Measurements from ENCODE around the gene PWP1.
"Not testable (repeated sequence)": the region's sequence is repeated elsewhere in the genome, so short reads cannot be mapped to it uniquely, and the experiment has no call there.

Gene PWP1

DNA sequence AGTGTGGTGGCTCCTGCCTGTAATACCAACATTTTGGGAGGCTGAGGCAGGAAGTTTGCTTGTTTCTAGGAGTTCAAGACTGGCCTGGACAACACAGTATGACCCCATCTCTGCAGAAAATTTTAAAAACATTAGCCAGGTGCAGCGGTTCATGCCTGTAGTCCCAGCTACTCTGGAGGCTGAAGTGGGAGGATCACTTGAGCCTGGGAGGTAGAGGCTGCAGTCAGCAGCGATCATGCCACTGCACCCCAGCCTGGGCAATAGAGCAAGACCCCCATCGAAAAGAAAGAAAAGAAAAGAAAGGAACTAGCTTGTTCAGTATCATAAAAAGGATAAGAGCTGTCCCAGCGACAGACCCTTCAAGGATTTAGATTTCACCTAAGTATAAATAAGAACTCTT, 18.1 kb upstream of the PWP1 start:
- DNase-seq (ENCODE audit: low read depth in 2 of 3, low spot score in 2 of 3) = no peak

DNA sequence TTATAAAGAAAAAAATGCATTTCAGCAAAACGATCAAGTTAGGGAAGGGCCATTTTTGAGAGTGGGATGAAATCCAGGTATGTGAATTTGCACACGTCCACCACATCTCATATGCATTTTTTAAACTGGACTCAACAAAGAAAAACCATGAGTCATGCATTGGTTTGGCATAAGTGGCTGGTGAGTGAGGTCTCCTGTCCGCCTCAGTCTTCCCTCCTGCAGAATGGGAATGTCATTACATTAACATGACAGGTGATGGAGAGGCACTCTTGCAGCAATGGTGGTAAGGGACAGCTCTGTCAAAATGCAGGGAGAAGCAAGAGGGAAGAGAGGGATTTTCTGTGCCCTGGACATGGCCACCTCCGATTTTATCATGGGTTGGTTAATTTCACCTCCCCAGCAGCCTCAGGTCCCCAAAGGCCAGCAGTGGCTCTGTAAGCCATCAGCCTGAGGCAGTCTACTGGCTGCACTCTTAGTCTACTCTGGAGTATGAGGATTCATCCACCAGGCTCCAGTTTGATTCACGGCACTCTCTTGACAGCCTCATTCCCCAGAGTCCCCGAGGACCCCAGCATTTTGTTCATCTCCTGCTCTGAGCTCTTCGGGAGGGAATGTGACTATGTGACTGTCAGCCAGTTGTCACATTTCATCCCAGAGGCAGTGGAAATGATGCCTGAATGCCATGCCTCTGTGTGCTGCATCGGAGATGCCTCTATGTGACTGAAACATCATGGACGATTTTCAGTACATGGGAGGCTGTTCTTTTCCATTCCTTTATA, 17.1 kb upstream of the PWP1 start:
- no peak for DNase-seq (ENCODE audit: low read depth in 2 of 3, low spot score in 2 of 3)

DNA sequence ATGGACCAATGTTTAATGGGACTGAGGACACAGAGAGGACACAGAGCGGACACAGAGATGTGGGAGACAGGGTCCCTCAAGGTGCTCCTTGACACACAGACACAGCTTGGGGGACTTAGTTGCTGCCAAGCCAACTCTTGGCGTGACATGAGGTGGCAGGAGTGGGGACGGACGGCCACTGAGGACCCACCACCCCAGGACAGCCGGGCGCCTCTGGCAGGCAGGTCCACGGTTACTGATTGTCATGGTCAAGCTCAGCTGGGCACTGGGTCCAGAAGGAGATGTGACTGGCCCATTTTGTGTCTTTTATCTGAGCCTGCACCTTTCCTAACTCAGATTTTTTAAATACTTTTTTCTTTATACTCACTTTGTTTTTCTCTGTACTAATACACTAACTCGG, 15.7 kb upstream of the PWP1 start:
- no peak for DNase-seq (ENCODE audit: low read depth in 2 of 3, low spot score in 2 of 3)

DNA sequence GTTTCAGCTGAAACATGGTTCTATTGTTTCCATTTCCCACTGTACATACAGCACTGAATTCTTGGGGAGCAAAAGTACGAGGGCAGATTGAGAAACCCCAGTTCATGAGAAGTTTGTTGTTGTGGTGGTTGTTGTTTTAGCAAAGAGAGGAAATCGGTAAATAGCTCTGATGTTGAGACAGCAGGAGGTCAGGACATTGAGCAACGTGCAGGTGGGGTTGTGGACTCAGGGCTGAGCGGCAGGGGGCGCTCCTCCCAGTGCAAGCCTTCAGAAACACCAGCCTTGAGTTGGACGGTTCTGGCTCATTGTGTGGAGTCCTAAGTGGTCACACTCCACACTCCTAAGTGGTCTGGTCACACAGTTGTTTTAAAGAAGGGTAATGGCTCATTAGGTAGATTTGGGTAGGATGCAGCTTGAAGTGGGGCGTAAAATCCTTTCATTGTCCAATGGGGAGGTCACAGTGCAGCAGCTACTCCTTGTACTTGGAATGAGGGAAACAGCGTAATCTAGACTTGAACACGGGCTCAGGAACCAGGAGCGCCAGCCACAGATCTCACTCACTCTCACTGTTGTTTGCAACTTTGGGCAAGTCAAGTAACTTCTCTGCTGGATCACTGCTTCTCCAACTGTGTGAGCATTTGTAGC, 14.5 kb upstream of the PWP1 start:
- DNase-seq (ENCODE audit: low read depth in 2 of 3, low spot score in 2 of 3) = no peak

DNA sequence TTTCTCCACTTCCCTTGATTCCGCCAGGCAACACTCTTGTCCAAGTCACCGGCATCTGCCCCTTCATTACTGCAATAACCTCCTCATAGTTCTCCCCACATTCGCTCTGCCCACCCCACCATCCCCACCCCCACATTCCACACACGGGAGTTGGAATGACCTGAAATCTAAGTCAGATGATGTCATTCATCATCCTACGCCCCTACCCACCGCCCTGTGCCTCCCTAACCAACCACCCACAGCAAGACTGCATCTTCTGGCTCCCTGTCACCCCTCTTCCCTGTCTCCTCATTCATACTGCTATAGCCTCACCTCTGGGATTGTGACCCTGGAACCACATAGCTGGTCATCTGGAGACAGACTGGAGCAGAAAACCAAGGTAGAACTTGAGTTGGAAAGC, 7.9 kb upstream of the PWP1 start:
- no peak for DNase-seq (ENCODE audit: low read depth in 2 of 3, low spot score in 2 of 3)

DNA sequence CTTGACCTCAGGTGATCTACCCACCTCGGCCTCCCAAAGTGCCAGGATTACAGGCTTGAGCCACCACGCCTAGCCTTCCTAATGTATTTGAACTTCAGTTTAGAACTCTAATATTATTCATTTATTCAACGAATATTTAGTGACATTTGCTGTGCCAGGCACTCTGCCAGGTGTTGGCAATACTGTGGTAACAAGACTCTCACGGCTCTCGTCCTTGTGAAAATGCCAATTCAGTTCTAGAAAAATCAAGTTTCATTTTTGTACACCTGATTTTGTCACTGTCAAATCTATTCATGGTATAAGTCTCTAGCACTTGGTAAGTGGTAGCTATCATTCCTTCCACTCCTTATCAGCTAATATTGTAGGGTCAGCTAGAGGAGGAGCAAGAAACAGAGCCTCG, 6.3 kb upstream of the PWP1 start:
- no peak for DNase-seq (ENCODE audit: low read depth in 2 of 3, low spot score in 2 of 3)

DNA sequence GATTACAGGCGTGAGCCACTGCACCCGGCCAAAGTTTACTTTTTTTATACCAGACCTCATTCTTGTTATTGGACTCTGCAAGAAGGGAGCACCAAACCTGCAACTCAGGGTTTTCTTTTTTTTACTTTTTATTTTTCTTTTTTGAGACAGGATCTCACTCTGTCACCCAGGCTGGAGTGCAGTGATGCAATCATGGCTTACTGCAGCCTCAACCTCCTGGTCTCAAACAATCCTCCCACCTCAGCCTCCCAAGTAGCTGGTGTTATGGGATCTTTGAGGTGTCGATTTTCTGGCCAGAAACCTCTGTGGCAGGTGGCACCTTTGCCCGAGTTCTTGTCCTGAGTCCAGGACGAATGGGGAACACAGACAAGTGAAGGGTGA, 4.2 kb upstream of the PWP1 start:
- no peak for DNase-seq (ENCODE audit: low read depth in 2 of 3, low spot score in 2 of 3)

DNA sequence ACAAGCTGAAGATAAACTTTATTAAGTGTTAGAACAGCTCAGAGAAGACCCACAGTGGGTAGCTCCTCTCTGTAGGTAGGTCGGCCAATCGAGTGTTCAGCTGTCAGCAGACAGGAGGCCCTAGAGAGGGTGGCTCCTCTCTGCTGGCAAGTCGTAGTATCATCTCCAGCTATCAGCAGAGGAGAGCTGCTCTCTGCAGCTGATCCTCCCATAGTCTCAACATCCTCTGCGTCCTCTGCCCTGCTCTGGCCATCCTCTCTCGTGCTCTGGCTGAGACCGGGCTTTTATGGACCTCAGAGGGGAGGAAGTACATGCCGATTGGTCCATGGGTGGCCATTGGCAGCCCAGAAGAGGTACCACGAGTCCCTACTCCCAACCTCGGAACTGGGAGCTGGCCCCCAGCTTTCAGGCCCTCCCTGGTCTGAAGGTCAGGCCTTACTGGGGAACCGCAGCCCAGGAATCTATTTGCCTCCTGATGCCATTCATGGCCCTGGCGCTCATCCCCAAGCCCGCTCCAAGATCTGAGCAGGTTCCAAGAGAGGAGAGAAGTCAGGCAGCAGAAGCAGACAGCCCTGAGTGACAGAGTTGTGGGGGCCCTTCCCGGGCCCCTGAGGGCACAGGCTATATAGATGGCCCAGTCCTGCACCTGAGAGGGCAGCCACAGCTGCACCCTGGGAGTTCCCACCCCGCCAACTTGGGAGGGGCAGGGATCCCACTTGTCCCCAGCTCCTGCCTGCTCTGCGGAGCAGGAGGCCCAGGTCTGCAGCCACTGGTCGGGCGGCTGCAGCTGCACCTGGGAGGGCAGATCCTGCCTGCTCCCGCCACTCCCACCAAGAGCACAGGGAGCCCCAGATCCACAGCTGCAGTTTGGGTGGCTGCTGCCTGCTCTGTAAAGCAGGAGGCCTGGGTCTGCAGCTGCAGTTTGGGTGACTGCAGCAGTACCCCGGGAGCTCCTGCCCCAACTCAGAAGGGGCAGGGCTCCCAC, 3.5 kb upstream of the PWP1 start:
- no peak for DNase-seq (ENCODE audit: low read depth in 2 of 3, low spot score in 2 of 3)

DNA sequence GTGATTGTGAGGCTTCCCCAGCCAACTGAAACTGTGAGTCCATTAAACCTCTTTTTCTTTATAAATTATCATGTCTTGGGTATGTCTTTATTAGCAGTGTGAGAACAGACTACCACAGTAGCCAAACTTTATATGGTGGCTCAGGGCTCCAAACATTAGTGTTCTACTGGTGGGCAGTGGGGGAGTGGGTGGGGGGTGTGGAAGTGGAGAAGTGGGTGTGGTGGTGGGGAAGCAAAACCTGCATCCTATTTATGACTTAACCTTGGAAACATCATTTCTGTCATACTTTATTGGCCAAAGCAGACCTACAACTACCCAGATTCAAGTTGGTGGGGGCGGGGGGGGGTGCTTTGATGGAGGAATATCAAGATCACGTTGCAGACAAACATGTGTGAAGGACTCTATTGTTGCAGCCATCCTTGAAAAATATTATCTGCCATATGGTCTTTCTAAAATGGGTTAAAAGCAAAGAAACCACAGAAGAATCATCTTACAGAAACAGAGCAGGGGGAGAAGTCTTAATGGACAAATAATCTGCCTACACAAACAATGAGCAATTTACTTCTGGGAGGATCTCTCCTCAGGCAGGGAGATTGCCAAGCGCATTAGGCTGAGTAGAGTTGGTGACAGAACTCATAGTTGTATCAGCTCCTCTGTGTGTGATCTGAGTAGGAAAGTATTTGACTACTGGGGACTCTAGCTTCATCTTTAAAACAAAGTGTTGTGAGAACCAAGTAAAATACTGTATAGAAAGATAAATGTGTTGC, 1.4 kb upstream of the PWP1 start:
- no peak for DNase-seq (ENCODE audit: low read depth in 2 of 3, low spot score in 2 of 3)

DNA sequence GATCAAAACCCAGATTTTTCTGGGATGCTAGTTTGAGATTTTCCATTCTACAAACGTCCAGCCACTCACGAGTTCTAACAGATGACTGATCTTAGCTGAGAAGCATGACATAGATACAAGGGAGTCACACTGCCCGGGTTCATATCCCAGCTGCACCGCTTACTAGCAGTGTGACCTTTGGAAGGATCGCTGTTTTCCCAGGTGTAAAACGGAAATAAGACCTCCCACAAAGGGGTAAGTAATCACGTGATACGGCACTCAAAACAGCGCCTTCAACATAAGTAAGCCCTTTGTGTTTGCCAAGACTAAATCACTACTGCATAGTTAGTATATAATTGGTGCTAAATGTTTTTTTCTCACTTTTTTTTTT, 624 bp upstream of the PWP1 start:
- DNase-seq (ENCODE audit: low read depth in 2 of 3, low spot score in 2 of 3) = no peak

DNA sequence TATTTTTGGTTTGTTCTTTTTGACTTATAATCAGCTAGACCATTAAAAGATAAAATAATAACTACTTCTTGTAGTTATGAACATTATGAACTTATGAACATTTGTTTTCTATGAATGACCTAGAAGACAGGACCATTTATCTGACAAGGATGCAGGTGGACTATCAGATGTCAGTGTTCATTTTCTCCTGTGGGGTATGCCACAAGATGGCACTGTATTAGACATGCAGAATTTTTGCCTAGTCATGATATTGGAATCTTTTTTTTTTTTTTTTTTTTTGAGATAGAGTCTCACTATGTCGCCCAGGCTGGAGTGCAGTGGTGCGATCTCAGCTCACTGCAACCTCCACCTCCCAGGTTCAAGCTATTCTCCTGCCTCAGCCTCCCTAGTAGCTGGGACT, 10.2 kb downstream of the PWP1 start:
- DNase-seq (ENCODE audit: low read depth in 2 of 3, low spot score in 2 of 3) = not testable (repeated sequence)

DNA sequence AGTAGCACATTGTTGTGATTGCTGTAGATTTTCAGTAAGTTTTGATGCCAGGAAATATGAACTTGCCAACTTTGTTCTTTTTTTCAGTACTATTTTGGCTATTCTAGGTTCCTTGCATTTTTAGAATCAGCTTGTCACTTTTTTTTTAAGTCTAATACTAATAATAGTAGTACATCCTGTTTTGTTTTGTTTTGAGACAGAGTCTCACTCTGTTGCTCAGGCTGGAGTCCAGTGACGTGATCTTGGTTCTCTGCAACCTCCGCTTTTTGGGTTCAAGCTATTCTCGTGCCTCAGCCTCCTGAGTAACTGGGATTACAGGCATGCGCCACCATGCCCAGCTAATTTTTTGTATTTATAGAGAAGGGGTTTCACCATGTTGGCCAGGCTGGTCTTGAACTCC, 16.5 kb downstream of the PWP1 start:
- DNase-seq (ENCODE audit: low read depth in 2 of 3, low spot score in 2 of 3) = no peak

DNA sequence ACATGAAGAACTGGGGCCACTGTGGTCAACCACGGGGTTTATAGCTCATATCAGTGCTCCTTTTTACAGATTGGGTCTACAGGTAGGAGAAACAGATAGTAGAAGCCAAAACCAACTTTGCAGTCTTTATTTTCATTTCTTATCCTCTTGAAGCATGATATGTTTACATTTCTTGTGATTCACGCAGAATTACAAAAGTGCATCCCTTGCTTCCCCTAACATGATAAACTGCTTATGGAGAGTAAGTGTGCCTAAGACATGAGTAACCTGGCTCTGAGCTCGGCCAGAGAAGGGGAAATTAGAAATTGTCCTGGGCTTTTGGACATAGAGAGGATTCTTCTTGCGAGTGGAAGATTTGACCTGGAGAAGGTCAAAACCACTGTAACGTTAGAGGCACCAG, 18.4 kb downstream of the PWP1 start:
- no peak for DNase-seq (ENCODE audit: low read depth in 2 of 3, low spot score in 2 of 3)

DNA sequence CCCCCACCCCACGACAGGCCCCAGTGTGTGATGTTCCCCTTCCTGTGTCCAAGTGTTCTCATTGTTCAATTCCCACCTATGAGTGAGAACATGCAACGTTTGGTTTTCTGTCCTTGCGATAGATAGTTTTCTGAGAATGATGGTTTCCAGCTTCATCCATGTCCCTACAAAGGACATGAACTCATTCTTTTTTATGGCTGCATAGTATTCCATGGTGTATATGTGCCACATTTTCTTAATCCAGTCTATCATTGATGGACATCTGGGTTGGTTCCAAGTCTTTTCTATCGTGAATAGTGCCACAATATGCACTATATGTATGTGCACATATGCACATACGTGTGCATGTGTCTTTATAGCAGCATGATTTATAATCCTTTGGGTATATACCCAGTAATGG, 19.9 kb downstream of the PWP1 start:
- not testable (repeated sequence) for DNase-seq (ENCODE audit: low read depth in 2 of 3, low spot score in 2 of 3)

DNA sequence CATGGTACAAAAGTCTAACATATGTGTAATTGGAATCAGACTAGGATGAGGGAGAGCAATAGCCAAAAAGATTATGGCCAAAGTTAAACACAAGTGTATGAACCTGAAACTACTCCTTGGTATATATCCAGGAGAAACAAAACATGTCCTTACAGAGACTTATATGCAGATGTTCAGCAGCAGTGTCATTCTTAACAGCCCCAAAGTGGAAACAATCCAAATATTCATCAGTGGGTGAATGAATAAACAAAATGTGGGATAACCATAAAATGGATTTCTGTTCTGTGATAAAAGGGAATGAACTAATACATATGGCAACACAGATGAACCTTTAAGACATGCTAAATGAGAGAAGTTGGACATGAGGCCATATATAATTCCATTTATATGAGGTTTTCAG, 30.2 kb downstream of the PWP1 start:
- DNase-seq (ENCODE audit: low read depth in 2 of 3, low spot score in 2 of 3) = no peak

DNA sequence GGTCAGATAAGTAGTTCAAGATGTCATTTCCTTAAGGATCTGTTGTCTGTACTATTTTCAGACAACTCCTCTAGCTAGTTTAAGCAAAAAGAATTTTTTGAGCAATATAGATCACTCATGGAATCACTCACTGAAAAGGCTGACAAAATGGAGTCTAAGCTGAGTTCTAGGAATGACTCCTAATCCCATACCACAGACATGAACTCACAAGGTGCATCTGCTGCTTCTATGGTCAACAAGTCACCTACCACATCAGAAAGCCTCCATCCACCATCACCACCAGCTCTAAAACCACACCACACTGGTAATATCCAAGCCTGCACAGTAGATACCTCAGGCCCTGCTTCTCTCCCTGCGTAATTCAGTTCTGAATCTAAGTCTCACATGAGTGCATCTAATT, 33.0 kb downstream of the PWP1 start:
- no peak for DNase-seq (ENCODE audit: low read depth in 2 of 3, low spot score in 2 of 3)

DNA sequence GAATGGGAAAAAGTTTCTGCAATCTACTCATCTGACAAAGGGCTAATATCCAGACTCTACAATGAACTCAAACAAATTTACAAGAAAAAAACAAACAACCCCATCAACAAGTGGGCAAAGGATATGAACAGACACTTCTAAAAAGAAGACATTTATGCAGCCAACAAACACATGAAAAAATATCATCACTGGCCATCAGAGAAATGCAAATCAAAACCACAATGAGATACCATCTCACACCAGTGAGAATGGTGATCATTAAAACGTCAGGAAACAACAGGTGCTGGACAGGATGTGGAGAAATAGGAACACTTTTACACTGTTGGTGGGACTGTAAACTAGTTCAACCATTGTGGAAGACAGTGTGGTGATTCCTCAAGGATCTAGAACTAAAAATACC, 41.7 kb downstream of the PWP1 start:
- DNase-seq (ENCODE audit: low read depth in 2 of 3, low spot score in 2 of 3) = not testable (repeated sequence)

DNA sequence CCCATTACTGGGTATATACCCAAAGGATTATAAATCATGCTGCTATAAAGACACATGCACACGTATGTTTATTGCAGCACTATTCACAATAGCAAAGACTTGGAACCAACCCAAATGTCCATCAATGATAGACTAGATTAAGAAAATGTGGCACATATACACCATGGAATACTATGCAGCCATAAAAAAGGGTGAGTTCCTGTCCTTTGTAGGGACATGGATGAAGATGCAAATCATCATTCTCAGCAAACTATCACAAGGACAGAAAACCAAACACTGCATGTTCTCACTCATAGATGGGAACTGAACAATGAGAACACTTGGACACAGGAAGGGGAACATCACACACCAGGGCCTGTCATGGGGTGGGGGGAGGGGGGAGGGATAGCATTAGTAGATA, 42.1 kb downstream of the PWP1 start:
- not testable (repeated sequence) for DNase-seq (ENCODE audit: low read depth in 2 of 3, low spot score in 2 of 3)

DNA sequence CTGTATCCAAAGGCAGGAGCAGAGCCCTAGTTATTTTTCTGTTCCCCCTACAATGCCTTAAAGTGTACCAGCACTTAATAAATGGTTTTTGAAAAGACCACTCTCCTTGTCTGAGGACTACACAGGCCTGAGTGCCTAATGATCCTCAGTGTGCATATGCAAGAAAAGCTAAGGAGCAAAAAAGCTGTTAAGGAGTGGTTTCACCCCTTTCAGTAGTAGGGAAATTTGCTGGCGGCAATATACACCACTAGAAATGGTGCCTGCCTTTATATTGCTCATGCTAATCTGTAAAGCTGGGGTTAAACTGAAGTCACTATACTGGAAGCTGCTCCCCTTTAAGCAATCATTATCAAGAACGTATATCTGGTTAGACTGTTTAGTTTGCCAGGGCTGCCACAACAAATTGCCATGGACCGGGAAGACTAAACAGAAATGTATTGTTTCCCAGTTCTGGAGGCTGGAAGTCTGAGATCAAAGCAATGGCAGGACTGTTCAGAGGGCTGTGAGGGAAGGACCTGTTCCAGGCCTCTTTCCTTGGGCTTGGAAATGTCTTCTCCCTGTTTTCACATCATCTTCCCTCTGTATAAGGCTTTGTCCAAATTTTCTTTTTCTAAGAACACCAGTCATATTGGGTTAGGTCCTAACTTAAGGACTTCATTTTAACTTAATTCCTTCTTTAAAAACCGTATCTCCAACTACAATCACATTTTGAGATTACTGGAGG, 45.2 kb downstream of the PWP1 start:
- DNase-seq (ENCODE audit: low read depth in 2 of 3, low spot score in 2 of 3) = no peak

DNA sequence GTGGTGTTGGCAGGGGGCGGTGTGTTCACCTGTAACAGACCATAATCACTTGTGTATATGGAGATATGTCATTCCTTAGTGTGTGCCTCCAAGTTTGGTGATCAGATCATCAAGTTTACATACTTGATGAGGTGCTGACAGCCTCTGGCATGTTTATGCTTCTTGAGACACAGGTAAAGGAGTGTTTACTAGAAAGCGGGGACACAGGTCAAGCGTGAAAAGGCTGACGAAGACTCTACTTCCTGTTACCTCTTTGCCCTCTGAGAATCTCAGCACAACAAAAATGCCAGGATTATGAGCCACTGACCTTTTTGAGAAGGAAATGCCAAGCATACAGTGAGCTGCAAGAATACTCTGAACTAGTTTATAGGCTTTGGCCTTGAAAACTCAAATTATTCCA, 45.8 kb downstream of the PWP1 start:
- DNase-seq (ENCODE audit: low read depth in 2 of 3, low spot score in 2 of 3) = no peak

DNA sequence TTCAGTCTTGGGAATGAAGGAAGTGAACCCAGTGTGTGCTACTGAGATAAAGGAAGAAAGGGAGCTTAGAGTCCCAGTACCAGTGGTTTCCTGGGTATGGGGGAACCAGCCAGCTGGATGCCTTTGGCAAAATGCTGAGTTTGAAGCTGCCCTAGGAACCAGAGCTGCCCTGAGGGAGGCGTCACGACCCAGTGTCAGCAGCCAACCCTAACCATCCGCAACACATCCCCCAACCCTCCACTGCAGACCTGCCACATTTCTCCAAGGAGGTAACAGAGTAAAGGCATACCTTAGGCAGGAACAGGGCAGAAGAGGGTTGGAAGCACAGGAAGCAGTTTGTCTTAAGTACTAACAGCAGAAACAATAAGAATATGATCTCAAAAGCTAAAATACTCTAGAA, 46.8 kb downstream of the PWP1 start:
- DNase-seq (ENCODE audit: low read depth in 2 of 3, low spot score in 2 of 3) = no peak
